Lung (tissue), 12 donors: ENCODE data around the gene KLHL29. TPM values are rescaled to one million over a fixed set of nuclear protein-coding genes. Genes with fewer than 3 reads are reported as not detected.

ENCODE experiments used
- ATAC-seq: fragments of 200-7000 bp; cut with Tn5 transposase; one replicate; pipeline ENCODE4 v1.9.1; 2020; ENCODE audit warnings: moderate number of reproducible peaks; ENCODE audit not compliant: insufficient read depth, low FRiP score
- DNase-seq, 3 donors: peaks; one replicate each; pipeline ENCODE4 v3.0.0-alpha.2; 2013 to 2017
- H3K27ac ChIP-seq, 2 donors: one replicate each; pipeline ENCODE4 v1.5.1; 2013; ENCODE audit warnings: mild to moderate bottlenecking in 2 of 2, moderate library complexity in 2 of 2, control low read depth in 1 of 2, inconsistent platforms in 1 of 2, low read depth in 1 of 2, low read length in 1 of 2
- H3K27me3 ChIP-seq, 3 donors: one replicate each; pipeline ENCODE4 v1.5.1; 2013; ENCODE audit warnings: low read length in 2 of 3; ENCODE audit not compliant: control insufficient read depth in 3 of 3, insufficient read depth in 3 of 3
- H3K36me3 ChIP-seq, 4 donors: one replicate each; pipeline ENCODE4 v1.5.1; 2013; ENCODE audit warnings: low read length in 4 of 4, mild to moderate bottlenecking in 1 of 4, moderate library complexity in 1 of 4; ENCODE audit not compliant: control insufficient read depth in 4 of 4, insufficient read depth in 4 of 4
- H3K4me1 ChIP-seq, 5 donors: one replicate each; pipeline ENCODE4 v1.5.1; 2013; ENCODE audit warnings: low read length in 5 of 5, mild to moderate bottlenecking in 2 of 5, moderate library complexity in 1 of 5; ENCODE audit not compliant: control insufficient read depth in 5 of 5, insufficient read depth in 5 of 5
- H3K4me3 ChIP-seq: one replicate; pipeline ENCODE4 v1.5.1; 2013; ENCODE audit warnings: mild to moderate bottlenecking, control low read depth, moderate library complexity
- H3K9ac ChIP-seq, 2 donors: one replicate each; pipeline ENCODE4 v1.5.1; 2013; ENCODE audit warnings: low read length in 2 of 2, control low read depth in 1 of 2; ENCODE audit not compliant: insufficient read depth in 1 of 2
- H3K9me3 ChIP-seq, 4 donors: one replicate each; pipeline ENCODE4 v1.5.1; 2013; ENCODE audit warnings: low read length in 3 of 4, mild to moderate bottlenecking in 1 of 4, moderate library complexity in 1 of 4; ENCODE audit not compliant: control insufficient read depth in 4 of 4, insufficient read depth in 3 of 4
- WGBS, 2 donors: extraction: QIAGEN DNeasy Blood & Tissue Kit; methylation state at CpG; one replicate each; pipeline ENCODE4 v1.1.7; 2013; 5-methylcytosine and 5-hydroxymethylcytosine counted together
- polyA plus RNA-seq, 2 donors: library from polyadenylated mRNA; stranded (reverse); fragments of 200-250 nt; gene quantifications; one replicate each; pipeline ENCODE4 v1.2.1, GENCODE V29; 2013
- total RNA-seq, 2 donors: library from RNA; depleted of rRNA in 1 of 2; stranded (reverse); fragments of >200 nt in 1 of 2; gene quantifications; one replicate each; pipeline ENCODE4 v1.2.1, GENCODE V29; 2014 to 2021
- TF ChIP-seq, protein P1 (sequence below): IDR thresholded peaks from 2 replicates; pipeline ENCODE4 v1.5.1; 2012; ENCODE audit warnings: mild to moderate bottlenecking; ENCODE audit errors: control extremely low read depth, extremely low read depth
- donor health status: control.
- donor health status: control.
- donor health status: Bipolar disorder and iron deficiency.
- donor health status: healthy.
- donor health status: DM: yes; HTN: yes; CAD: no.

KLHL29 gene
- total and polyA plus RNA-seq, 4 donors = 2.7 to 16.2 (median 3.5) TPM

GRCh38 chr2:23692263-23692662 is 307.3 kb downstream of the KLHL29 start:
- Histone ChIP-seq H3K9ac (no peak overlapping the region), H3K27ac (no peak overlapping the region), H3K27me3 (no peaks in the 10 kb centered on the region), H3K36me3 (peaks cover 0 to 13% (median 0%) of the 10 kb centered on the region in 4 donors), H3K9me3 (no peaks in the 10 kb centered on the region), H3K4me1 (peaks cover 0 to 1% (median 0%) of the 10 kb centered on the region in 5 donors), H3K4me3 (no peak overlapping the region)
- DNase-seq = no peak
- TF ChIP-seq, protein P1, sequence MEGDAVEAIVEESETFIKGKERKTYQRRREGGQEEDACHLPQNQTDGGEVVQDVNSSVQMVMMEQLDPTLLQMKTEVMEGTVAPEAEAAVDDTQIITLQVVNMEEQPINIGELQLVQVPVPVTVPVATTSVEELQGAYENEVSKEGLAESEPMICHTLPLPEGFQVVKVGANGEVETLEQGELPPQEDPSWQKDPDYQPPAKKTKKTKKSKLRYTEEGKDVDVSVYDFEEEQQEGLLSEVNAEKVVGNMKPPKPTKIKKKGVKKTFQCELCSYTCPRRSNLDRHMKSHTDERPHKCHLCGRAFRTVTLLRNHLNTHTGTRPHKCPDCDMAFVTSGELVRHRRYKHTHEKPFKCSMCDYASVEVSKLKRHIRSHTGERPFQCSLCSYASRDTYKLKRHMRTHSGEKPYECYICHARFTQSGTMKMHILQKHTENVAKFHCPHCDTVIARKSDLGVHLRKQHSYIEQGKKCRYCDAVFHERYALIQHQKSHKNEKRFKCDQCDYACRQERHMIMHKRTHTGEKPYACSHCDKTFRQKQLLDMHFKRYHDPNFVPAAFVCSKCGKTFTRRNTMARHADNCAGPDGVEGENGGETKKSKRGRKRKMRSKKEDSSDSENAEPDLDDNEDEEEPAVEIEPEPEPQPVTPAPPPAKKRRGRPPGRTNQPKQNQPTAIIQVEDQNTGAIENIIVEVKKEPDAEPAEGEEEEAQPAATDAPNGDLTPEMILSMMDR = no peak
- WGBS, 2 donors = 92 to 98% methylated on average over 14 of the region's 14 CpGs
- ATAC-seq = no peak

GRCh38 chr2:23692851-23693605 is 308.0 kb downstream of the KLHL29 start:
- no peaks in the 10 kb centered on the region for H3K27me3 ChIP-seq
- no peaks in the 10 kb centered on the region for H3K9me3 ChIP-seq
- no peak overlapping the region for H3K9ac ChIP-seq
- peaks cover 0 to 8% (median 0%) of the 10 kb centered on the region in 5 donors for H3K4me1 ChIP-seq
- peak in 1 of 3 donors; percentile 6 for DNase-seq
- no peak overlapping the region for H3K27ac ChIP-seq
- TF ChIP-seq, protein P1 = no peak
- 95 to 96% methylated on average over 28 of the region's 28 CpGs for WGBS, 2 donors
- H3K36me3 ChIP-seq = peaks cover 0 to 13% (median 0%) of the 10 kb centered on the region in 4 donors
- ATAC-seq = no peak
- H3K4me3 ChIP-seq = no peak overlapping the region

- TF ChIP-seq, protein P1 = no peak
- Histone ChIP-seq H3K9me3 (no peaks in the 10 kb centered on the region), H3K27me3 (no peaks in the 10 kb centered on the region), H3K4me3 (no peak overlapping the region), H3K27ac (no peak overlapping the region), H3K4me1 (peaks cover 0 to 11% (median 0%) of the 10 kb centered on the region in 5 donors), H3K36me3 (peaks cover 0 to 13% (median 0%) of the 10 kb centered on the region in 4 donors), H3K9ac (no peak overlapping the region)
- no peak for DNase-seq
- 94 to 96% methylated on average over 5 of the region's 5 CpGs for WGBS, 2 donors
- ATAC-seq = no peak
Measured at GRCh38 chr2:23693606-23693951, 308.6 kb downstream of the KLHL29 start.
